Measurements from ENCODE around the gene TCEAL3. TPM values are rescaled to one million over a fixed set of nuclear protein-coding genes. Genes with fewer than 3 reads are reported as not detected.
"Not testable (repeated sequence)": the region's sequence is repeated elsewhere in the genome, so short reads cannot be mapped to it uniquely, and the experiment has no call there.

Gene TCEAL3
- total RNA-seq, 4 donors from 2014 or later = 13.8 to 120 (median 66.1) TPM

- TF ChIP-seq POLR2A (IDR thresholded peaks at IDR 0.05) (no peak), CTCF (IDR thresholded peaks at IDR 0.05) (no peak)
Measured at GRCh38 chrX:103644125-103644524, 36.4 kb downstream of the TCEAL3 start.

DNA sequence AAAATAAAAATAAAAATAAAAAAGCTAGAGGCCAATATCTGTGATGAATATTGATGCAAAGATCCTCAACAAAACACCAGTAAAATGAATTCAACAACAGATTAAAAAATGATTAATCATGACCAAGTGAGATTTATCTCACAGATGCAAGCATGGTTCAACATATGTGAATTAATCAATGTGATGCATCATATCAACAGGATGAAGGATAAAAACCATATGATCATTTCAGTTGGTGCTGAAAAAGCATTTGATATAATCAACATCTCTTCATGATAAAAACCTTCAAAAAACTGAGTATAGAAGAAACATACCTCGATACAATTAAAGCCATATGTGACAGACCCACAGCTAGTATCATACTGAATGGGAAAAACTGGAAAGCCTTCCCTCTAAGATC, 39.9 kb downstream of the TCEAL3 start:
- intact Hi-C loops (cut with DNase I; ENCODE audit: low total_unique reads) = no loop called here
- no peaks in the 10 kb centered on the region for H3K27me3 ChIP-seq
- no peak overlapping the region for H3K4me3 ChIP-seq
- TF ChIP-seq CTCF (IDR thresholded peaks at IDR 0.05) = no peak
- TF ChIP-seq POLR2A (IDR thresholded peaks at IDR 0.05) = no peak
- no peaks in the 10 kb centered on the region for H3K9me3 ChIP-seq
- no peaks in the 10 kb centered on the region for H3K36me3 ChIP-seq
- DNase-seq = no peak
- H3K4me1 ChIP-seq = no peaks in the 10 kb centered on the region
- H3K27ac ChIP-seq = no peak overlapping the region

More at GRCh38 chrX:103644125-103644524, 36.4 kb downstream of the TCEAL3 start:
- H3K36me3 ChIP-seq = no peaks in the 10 kb centered on the region
- H3K27ac ChIP-seq = no peak overlapping the region
- intact Hi-C loops (cut with DNase I; ENCODE audit: low total_unique reads) = no loop called here
- DNase-seq = no peak
- H3K4me3 ChIP-seq = no peak overlapping the region
- H3K9me3 ChIP-seq = no peaks in the 10 kb centered on the region
- H3K27me3 ChIP-seq = no peaks in the 10 kb centered on the region
- H3K4me1 ChIP-seq = no peaks in the 10 kb centered on the region

DNA sequence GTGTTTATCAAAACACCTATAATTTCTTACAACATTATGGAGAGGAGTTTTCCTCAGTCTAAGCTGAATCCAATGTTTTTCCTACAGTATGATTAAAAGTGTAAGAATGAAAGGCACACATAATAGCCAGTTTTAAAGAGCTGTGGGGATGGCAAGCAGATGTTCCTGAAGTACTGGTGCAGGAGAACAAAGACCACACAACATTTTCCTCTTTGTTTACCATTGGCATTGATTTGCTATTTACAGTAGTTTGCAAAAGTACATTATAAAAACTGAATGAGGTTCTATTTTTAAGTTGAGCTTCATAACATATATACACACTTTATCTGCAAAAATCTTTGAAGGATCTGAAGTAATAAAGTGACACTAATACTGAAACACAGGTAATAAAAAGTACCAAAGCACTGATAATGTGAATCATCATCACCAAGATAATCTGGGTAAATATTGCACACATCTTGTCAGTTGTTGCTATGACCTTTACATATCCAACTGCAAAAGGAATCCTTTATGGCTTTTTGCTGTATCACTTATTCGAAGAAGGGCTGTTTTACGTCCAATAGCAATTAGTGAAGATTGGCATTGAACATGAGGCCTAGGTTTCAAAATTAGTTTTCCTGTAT, 43.5 kb downstream of the TCEAL3 start:
- H3K4me3 ChIP-seq = no peak overlapping the region
- H3K27ac ChIP-seq = no peak overlapping the region
- H3K36me3 ChIP-seq = no peaks in the 10 kb centered on the region
- H3K27me3 ChIP-seq = no peaks in the 10 kb centered on the region
- no peaks in the 10 kb centered on the region for H3K4me1 ChIP-seq
- no peaks in the 10 kb centered on the region for H3K9me3 ChIP-seq
- intact Hi-C loops (cut with DNase I; ENCODE audit: low total_unique reads) = no loop called here
- no peak for TF ChIP-seq CTCF (IDR thresholded peaks at IDR 0.05)
- TF ChIP-seq POLR2A (IDR thresholded peaks at IDR 0.05) = no peak
- DNase-seq = no peak

- H3K36me3 ChIP-seq; intact Hi-C loops (cut with DNase I; ENCODE audit: low total_unique reads); H3K4me3 ChIP-seq; H3K4me1 ChIP-seq; DNase-seq; H3K27me3 ChIP-seq; H3K27ac ChIP-seq; H3K9me3 ChIP-seq: not testable (repeated sequence)
Measured at GRCh38 chrX:103655230-103656000, 47.7 kb downstream of the TCEAL3 start.

GRCh38 chrX:103656617-103657016, 48.9 kb downstream of the TCEAL3 start:
- TF ChIP-seq POLR2A (IDR thresholded peaks at IDR 0.05) = no peak
- no peak for TF ChIP-seq CTCF (IDR thresholded peaks at IDR 0.05)
- Histone ChIP-seq H3K27ac (no peak overlapping the region), H3K4me3 (no peak overlapping the region), H3K27me3 (no peaks in the 10 kb centered on the region), H3K9me3 (no peaks in the 10 kb centered on the region), H3K4me1 (no peaks in the 10 kb centered on the region), H3K36me3 (no peaks in the 10 kb centered on the region)
- no peak for DNase-seq
- intact Hi-C loops (cut with DNase I; ENCODE audit: low total_unique reads) = no loop called here

DNA sequence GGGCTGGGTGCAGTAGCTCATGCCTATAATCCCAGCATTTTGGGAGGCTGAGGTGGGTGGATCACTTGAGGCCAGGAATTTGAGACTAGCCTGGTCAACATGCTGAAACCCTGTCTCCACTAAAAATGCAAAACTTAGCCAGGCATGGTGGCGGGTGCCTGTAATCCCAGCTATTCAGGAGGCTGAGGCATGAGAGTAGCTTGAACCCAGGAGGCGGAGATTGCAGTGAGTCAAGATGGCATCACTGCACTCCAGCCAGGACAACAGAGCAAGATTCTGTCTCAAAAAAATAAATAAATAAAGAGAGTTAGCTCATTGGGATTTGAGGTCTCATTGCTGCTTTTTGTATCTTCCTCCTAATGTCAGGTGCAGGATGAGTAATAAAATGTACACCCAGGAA, 49.3 kb downstream of the TCEAL3 start:
- intact Hi-C loops (cut with DNase I; ENCODE audit: low total_unique reads); H3K4me1 ChIP-seq; DNase-seq; H3K27me3 ChIP-seq; H3K4me3 ChIP-seq; H3K9me3 ChIP-seq; H3K27ac ChIP-seq; H3K36me3 ChIP-seq: not testable (repeated sequence)
